HFF-Myc (cell line): ENCODE data around the gene FDPS.

ENCODE experiments used
- DNase-seq: peaks from one replicate; pipeline ENCODE4 v3.0.0-alpha.2; 2011; ENCODE audit warnings: low read depth; ENCODE audit errors: extremely low read depth
- H3K4me3 ChIP-seq: replicated peaks from 2 replicates; pipeline ENCODE4 v1.5.1; 2011; ENCODE audit warnings: low read depth, mild to moderate bottlenecking, control low read depth, low read length
- TF ChIP-seq, protein P1 (sequence below): IDR thresholded peaks from 2 replicates; pipeline ENCODE4 v1.5.1; 2012; ENCODE audit warnings: mild to moderate bottlenecking, low read depth, low read length, control low read depth; ENCODE audit errors: missing control alignments

The FDPS gene

DNA sequence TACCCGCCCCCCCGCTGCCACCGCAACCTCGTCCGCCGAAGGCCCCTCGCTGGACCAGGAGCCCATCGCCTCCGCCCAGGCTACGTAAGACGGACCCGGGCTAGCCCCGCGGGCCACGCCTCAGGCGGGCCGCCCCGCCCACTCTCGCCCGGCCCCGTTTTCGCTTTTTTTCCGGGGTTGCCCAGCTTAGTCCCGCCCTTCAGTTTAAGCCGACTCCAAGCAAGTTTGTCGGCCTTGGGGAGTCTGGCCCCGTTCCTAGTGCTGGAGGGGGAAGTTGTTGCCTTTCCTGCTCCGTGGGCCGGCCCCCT, 15.0 kb downstream of the FDPS start:
- TF ChIP-seq, protein P1, sequence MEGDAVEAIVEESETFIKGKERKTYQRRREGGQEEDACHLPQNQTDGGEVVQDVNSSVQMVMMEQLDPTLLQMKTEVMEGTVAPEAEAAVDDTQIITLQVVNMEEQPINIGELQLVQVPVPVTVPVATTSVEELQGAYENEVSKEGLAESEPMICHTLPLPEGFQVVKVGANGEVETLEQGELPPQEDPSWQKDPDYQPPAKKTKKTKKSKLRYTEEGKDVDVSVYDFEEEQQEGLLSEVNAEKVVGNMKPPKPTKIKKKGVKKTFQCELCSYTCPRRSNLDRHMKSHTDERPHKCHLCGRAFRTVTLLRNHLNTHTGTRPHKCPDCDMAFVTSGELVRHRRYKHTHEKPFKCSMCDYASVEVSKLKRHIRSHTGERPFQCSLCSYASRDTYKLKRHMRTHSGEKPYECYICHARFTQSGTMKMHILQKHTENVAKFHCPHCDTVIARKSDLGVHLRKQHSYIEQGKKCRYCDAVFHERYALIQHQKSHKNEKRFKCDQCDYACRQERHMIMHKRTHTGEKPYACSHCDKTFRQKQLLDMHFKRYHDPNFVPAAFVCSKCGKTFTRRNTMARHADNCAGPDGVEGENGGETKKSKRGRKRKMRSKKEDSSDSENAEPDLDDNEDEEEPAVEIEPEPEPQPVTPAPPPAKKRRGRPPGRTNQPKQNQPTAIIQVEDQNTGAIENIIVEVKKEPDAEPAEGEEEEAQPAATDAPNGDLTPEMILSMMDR, result no peak
- peak; percentile 48 for DNase-seq
- H3K4me3 ChIP-seq, result peak overlapping the region; percentile 86

DNA sequence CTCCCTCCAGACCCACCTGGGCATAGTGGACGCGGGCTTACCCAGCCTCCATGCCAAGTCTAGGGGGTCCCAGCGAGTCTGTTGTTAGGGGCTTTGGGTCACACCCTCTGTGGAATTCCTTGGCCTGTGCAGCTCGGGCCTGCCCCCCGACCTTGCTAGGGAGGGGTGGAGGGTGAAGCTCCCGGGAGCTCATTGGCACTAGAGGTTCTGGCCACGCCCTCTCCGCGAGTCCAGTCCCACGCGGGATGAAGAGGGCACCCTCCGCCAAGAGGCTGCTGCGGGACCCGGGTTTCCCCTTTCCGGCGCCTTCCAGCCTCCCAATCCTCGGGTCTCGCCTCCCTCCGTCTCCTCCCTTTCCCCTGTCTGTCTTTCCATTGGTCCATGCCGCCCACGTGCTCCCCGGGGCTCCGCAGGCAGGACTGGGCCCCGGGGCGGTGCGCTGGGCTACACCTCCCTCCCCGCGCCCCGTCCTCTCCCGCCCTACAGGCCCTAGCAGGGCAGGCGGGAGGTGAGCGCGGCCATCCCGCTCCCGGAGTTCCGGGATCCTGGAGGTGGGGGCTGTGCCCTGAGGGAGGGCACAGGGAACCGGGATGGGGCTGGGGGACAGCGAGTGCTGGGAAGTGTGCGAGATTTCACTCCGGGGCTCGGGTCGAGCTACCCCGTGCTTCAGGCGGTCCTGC, 15.5 kb downstream of the FDPS start:
- peak overlapping the region; percentile 86 for H3K4me3 ChIP-seq
- TF ChIP-seq, protein P1, result no peak
- DNase-seq, result peak; percentile 75

DNA sequence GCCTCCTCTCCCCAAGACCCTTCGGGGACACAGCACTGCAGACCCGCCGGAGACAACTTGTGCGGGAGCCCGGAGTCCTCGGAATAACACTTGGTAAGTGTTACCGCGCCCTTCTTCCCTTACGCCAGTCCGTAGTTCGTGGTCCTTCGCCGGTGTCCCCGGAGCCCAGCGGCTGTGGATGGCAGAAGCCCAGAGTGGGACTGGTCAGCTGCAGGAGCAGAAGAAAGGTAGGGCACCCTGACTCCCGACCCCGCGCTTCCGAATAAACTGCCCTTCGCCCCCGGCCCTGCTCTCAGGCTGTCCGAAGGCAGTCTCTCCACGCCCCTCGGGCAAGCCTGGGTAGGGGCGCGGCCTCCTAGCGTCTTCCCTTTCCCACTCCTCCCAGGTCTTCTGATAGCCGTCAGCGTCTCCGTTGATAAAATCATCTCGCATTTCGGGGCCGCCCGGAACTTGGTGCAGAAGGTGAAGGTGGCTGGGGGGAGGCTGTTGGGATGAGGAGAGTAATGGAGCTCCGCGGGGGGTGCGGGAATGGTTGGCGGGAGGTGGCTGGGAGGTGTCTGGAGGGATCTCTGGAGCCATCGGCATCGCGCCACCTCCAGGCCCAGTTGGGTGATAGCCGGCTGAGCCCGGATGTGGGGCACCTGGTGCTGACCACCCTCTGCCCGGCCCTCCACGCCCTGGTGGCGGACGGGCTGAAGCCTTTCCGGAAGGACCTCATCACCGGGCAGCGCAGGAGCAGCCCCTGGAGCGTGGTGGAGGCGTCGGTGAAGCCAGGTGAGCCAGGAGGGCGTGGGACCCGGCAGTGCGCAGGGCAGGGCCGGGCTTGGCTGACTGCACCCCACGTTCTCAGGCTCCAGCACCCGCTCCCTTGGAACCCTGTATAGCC, 16.3 kb downstream of the FDPS start:
- DNase-seq, result no peak
- TF ChIP-seq, protein P1, result peak; percentile 28
- peak overlapping the region; percentile 86 for H3K4me3 ChIP-seq

DNA sequence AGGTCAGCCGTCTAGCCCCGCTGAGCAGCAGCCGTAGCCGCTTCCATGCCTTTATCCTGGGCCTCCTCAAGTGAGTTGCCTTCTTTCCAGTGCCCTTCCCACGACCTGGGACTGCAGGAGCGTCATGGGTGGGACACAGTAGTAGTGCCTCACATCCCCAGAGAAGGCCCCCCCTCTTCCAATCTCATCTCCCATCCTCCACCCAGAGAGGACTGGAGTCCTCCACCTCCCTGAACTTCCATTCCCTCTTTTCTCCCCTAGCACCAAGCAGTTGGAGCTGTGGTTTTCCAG, 16.9 kb downstream of the FDPS start:
- H3K4me3 ChIP-seq, result peak overlapping the region; percentile 86
- TF ChIP-seq, protein P1, result no peak
- no peak for DNase-seq

DNA sequence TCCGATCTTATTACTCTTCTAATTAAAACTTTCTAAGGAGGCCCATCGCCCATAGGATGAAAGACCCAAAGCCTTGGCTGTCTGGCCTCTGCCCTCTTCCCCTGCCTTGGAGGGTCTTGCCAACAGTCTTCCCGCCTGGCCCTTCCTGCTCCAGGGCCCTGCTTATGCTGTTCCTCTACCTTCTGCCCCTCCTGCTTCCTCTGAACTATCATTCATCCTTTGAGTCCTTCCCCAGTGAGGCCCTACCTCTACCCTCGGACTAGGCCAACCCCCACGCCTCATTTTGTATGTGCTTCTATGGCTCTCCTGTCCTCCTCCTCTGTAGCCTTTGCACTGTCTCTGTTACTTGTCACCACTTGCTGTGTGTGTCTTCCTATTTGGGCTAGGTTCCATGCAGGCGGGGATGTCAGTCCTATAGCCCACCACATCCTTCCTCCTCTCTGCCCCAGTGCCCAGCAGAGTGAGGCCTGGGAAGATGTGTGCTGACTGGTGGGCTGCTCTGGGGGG, 17.4 kb downstream of the FDPS start:
- TF ChIP-seq, protein P1, result no peak
- H3K4me3 ChIP-seq, result peak overlapping the region; percentile 86
- no peak for DNase-seq

DNA sequence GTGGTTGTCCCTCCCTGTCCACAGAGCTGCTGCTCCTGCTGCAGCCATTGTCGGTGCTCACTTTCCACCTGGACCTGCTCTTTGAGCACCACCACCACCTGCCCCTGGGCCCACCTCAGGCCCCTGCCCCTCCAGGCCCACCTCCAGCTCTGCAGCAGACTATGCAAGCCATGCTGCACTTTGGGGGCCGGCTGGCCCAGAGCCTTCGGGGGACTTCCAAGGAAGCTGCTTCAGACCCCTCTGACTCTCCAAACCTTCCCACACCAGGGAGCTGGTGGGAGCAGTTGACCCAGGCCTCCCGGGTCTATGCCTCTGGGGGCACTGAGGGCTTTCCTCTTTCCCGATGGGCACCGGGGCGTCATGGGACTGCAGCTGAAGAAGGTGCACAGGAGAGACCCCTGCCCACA, 18.0 kb downstream of the FDPS start:
- DNase-seq, result no peak
- TF ChIP-seq, protein P1, result no peak
- no peak overlapping the region for H3K4me3 ChIP-seq
